Measurements from ENCODE around the gene ZNF576.
A peak's percentile ranks its signal among the peaks of the same experiment; 100 is the strongest.
"Not testable (repeated sequence)": the region's sequence is repeated elsewhere in the genome, so short reads cannot be mapped to it uniquely, and the experiment has no call there.

Gene ZNF576

GRCh38 chr19:43574424-43575155 is 21.8 kb upstream of the ZNF576 start:
- DNase-seq (ENCODE audit: insufficient read length, low spot score) (no peak), FAIRE-seq (no peak)

- FAIRE-seq (peak; percentile 96), DNase-seq (ENCODE audit: insufficient read length, low spot score) (peak; percentile 92)
These were observed 21.0 kb upstream of the ZNF576 start, which contains the start of the genes PINLYP and XRCC1 for GRCh38 chr19:43575156-43575950. TSS of gene PINLYP (plus strand) at chr19:43575801. CDS start at chr19:43577192, 1,391 bp downstream. TSS of gene XRCC1 (minus strand) at chr19:43575527. CDS start at chr19:43575458, 69 bp downstream.

- FAIRE-seq = peak; percentile 8
- DNase-seq (ENCODE audit: insufficient read length, low spot score) = no peak
These were observed 20.2 kb upstream of the ZNF576 start for GRCh38 chr19:43575955-43576878.

- FAIRE-seq = no peak
These were observed 17.6 kb upstream of the ZNF576 start for GRCh38 chr19:43578787-43579186.

GRCh38 chr19:43581467-43581866 is 14.9 kb upstream of the ZNF576 start:
- FAIRE-seq (peak; percentile 55), DNase-seq (ENCODE audit: insufficient read length, low spot score) (no peak)

More at GRCh38 chr19:43578787-43579186, 17.6 kb upstream of the ZNF576 start:
- DNase-seq (ENCODE audit: insufficient read length, low spot score) = no peak

- no peak for FAIRE-seq
- no peak for DNase-seq (ENCODE audit: insufficient read length, low spot score)
These were observed 13.9 kb upstream of the ZNF576 start for GRCh38 chr19:43582495-43582894.

GRCh38 chr19:43584484-43584883 is 11.9 kb upstream of the ZNF576 start:
- FAIRE-seq (peak; percentile 75), DNase-seq (ENCODE audit: insufficient read length, low spot score) (no peak)

- FAIRE-seq (no peak), DNase-seq (ENCODE audit: insufficient read length, low spot score) (no peak)
These were observed 10.0 kb upstream of the ZNF576 start for GRCh38 chr19:43586346-43586745.

- DNase-seq (ENCODE audit: insufficient read length, low spot score); FAIRE-seq: not testable (repeated sequence)
These were observed 9.4 kb upstream of the ZNF576 start for GRCh38 chr19:43587029-43587428.

GRCh38 chr19:43589277-43589676 is 7.1 kb upstream of the ZNF576 start:
- no peak for DNase-seq (ENCODE audit: insufficient read length, low spot score)
- no peak for FAIRE-seq

- FAIRE-seq (no peak), DNase-seq (ENCODE audit: insufficient read length, low spot score) (no peak)
These were observed 6.7 kb upstream of the ZNF576 start for GRCh38 chr19:43589678-43590077.

- DNase-seq (ENCODE audit: insufficient read length, low spot score) (no peak), FAIRE-seq (no peak)
These were observed 4.3 kb upstream of the ZNF576 start for GRCh38 chr19:43591904-43592772.

- no peak for FAIRE-seq
- no peak for DNase-seq (ENCODE audit: insufficient read length, low spot score)
These were observed 3.5 kb upstream of the ZNF576 start for GRCh38 chr19:43592800-43593350.

- DNase-seq (ENCODE audit: insufficient read length, low spot score) = no peak
- FAIRE-seq = no peak
These were observed 2.2 kb upstream of the ZNF576 start for GRCh38 chr19:43594081-43594697.

- DNase-seq (ENCODE audit: insufficient read length, low spot score) = peak; percentile 64
- FAIRE-seq = peak; percentile 88
These were observed 1.4 kb upstream of the ZNF576 start for GRCh38 chr19:43594710-43595604.

GRCh38 chr19:43595605-43595998 is 793 bp upstream of the ZNF576 start:
- FAIRE-seq (no peak), DNase-seq (ENCODE audit: insufficient read length, low spot score) (no peak)

GRCh38 chr19:43596842-43597461 is 557 bp downstream of the ZNF576 start:
- FAIRE-seq (no peak), DNase-seq (ENCODE audit: insufficient read length, low spot score) (no peak)

- FAIRE-seq = no peak
These were observed 1.5 kb downstream of the ZNF576 start for GRCh38 chr19:43597876-43598275.

More at GRCh38 chr19:43597876-43598275, 1.5 kb downstream of the ZNF576 start:
- DNase-seq (ENCODE audit: insufficient read length, low spot score) = no peak
